CD4-positive, alpha-beta memory T cell (primary cell): Measurements from ENCODE around the gene SNTG2. TPM values are rescaled to one million over a fixed set of nuclear protein-coding genes. Genes with fewer than 3 reads are reported as not detected.
"Not testable (repeated sequence)": the region's sequence is repeated elsewhere in the genome, so short reads cannot be mapped to it uniquely, and the experiment has no call there.

Experiments
- CTCF ChIA-PET: fragments of 350-600 bp; sonication (Branson Sonifier 250); formaldehyde crosslinking; loops from one replicate; lab custom pipeline; 2021; ENCODE audit warnings: inconsistent platforms; ENCODE audit not compliant: partially characterized antibody; lab: Charles Lee
- POLR2A ChIA-PET: fragments of 350-600 bp; sonication (Branson Sonifier 250); formaldehyde crosslinking; loops from one replicate; lab custom pipeline; 2021; ENCODE audit not compliant: partially characterized antibody; lab: Charles Lee
- DNase-seq, 5 donors: peaks; one replicate each; pipeline versions ENCODE4 v3.0.0 to v3.0.0-alpha.2; 2020 to 2022; ENCODE audit warnings: mixed read lengths in 1 of 5
- H3K27ac ChIP-seq: one replicate; pipeline ENCODE4 v1.7.0; 2013; ENCODE audit warnings: low read depth, low read length
- H3K27me3 ChIP-seq: 2 replicates; pipeline ENCODE4 v1.7.0; 2013; ENCODE audit warnings: mild to moderate bottlenecking, low read length, moderate library complexity; ENCODE audit not compliant: insufficient read depth
- H3K36me3 ChIP-seq: 2 replicates; pipeline ENCODE4 v1.7.0; 2013; ENCODE audit warnings: mild to moderate bottlenecking, low read length, moderate library complexity; ENCODE audit not compliant: insufficient read depth
- H3K4me1 ChIP-seq: 2 replicates; pipeline ENCODE4 v1.7.0; 2013; ENCODE audit warnings: mild to moderate bottlenecking, low read length, moderate library complexity; ENCODE audit not compliant: insufficient read depth
- H3K4me3 ChIP-seq, 2 donors: one replicate each; pipeline ENCODE4 v1.7.0; 2013; ENCODE audit warnings: low read length in 2 of 2, mild to moderate bottlenecking in 1 of 2
- H3K9me3 ChIP-seq, 2 donors: one replicate each; pipeline ENCODE4 v1.7.0; 2013; ENCODE audit warnings: low read length in 2 of 2, control low read depth in 1 of 2; ENCODE audit not compliant: control insufficient read depth in 1 of 2
- H3K27ac Mint-ChIP-seq, 7 donors: one replicate each; pipeline ENCODE4 v1.8.0; 2020 to 2021; ENCODE audit warnings: mixed read lengths in 7 of 7, mild to moderate bottlenecking in 6 of 7, inconsistent platforms in 3 of 7, moderate library complexity in 3 of 7
- H3K27me3 Mint-ChIP-seq, 2 donors: one replicate each; pipeline ENCODE4 v1.8.0; 2020 to 2021; ENCODE audit warnings: mixed read lengths in 2 of 2
- H3K36me3 Mint-ChIP-seq, 2 donors: one replicate each; pipeline ENCODE4 v1.8.0; 2020 to 2021; ENCODE audit warnings: mixed read lengths in 2 of 2, inconsistent platforms in 1 of 2, mild to moderate bottlenecking in 1 of 2
- H3K4me1 Mint-ChIP-seq, 4 donors: one replicate each; pipeline ENCODE4 v1.8.0; 2020 to 2021; ENCODE audit warnings: mixed read lengths in 4 of 4, mild to moderate bottlenecking in 1 of 4
- H3K4me3 Mint-ChIP-seq, 8 donors: one replicate each; pipeline ENCODE4 v1.8.0; 2020 to 2021; ENCODE audit warnings: mixed read lengths in 8 of 8, mild to moderate bottlenecking in 7 of 8, moderate library complexity in 6 of 8, inconsistent platforms in 3 of 8
- H3K9me3 Mint-ChIP-seq, 8 donors: one replicate each; pipeline ENCODE4 v1.8.0; 2020 to 2021; ENCODE audit warnings: mixed read lengths in 8 of 8, mild to moderate bottlenecking in 5 of 8, inconsistent platforms in 3 of 8, moderate library complexity in 1 of 8
- intact Hi-C: fragments of 100-400 bp; cut with micrococcal nuclease; formaldehyde crosslinking; loops from one replicate; pipeline ENCODE4 v1.15.1; 2023
- polyA plus RNA-seq, 2 donors: library from polyadenylated mRNA; unstranded; fragments of 300-500 nt; fragmentation: Illumina TruSeq; gene quantifications; one replicate each; pipeline ENCODE4 v1.2.3, GENCODE V29; 2021
- total RNA-seq, 2 experiments: library from RNA; stranded (reverse); gene quantifications; one replicate each; pipeline ENCODE4 v1.2.3, GENCODE V29; 2021

Gene SNTG2
- total and polyA plus RNA-seq, 4 experiments from 2014 or later, result 0.55 to 1.3 (median 0.96) TPM; not detected in 1

DNA sequence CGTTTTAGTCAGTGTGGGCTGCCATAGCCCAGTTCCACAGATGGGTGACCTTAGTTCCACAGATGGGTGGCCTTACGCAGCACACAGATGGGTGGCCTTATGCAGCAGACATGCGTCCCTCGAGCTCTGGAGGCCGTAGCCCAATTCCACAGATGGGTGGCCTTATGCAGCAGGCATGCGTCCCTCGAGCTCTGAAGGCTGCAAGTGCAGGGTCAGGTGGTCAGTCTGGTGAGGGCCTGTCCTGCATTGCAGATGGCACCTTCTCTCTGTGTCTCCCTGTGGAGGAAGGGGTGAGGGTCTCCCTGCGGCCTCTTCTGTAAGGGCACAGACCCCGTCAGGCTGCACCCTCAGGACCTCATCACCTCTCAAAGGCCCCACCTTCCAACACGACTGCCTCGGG, 273.1 kb downstream of the SNTG2 start:
- Histone ChIP-seq H3K27ac (no peak overlapping the region), H3K4me3 (no peak overlapping the region), H3K27me3 (no peaks in the 10 kb centered on the region), H3K36me3 (no peaks in the 10 kb centered on the region), H3K9me3 (no peaks in the 10 kb centered on the region), H3K4me1 (no peaks in the 10 kb centered on the region)
- Mint-ChIP-seq H3K4me3 (no peak overlapping the region), H3K27ac (peak overlapping the region in 1 of 7 donors; percentile 8), H3K27me3 (peaks cover 0 to under 1% of the 10 kb centered on the region in 2 donors), H3K36me3 (peaks cover 0 to 1% of the 10 kb centered on the region in 2 donors), H3K9me3 (peaks cover 0 to 3% (median 0%) of the 10 kb centered on the region in 8 donors), H3K4me1 (peaks cover 0 to 1% (median 0%) of the 10 kb centered on the region in 4 donors)
- intact Hi-C loops, result no loop called here
- POLR2A ChIA-PET, result no interaction called here
- CTCF ChIA-PET, result no interaction called here
- DNase-seq, result no peak

DNA sequence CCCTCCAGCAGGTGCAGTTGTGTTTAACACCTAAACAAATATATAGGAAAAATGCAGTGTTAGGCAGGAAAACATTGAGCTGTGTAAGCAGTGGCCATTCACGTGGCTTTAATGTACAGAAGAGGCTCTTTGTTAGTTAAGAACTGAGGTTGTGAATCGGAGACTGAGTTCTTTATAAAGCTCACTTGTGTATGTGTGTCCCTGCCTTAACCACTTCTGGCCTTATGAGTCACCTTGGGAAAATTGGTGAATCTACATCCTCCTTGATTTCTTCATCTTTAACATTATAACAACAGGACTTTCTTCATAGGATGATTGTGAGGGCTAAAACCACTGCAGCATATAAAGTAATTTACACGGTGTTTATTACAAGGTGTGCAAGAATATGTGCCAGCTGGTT, 274.3 kb downstream of the SNTG2 start:
- Histone ChIP-seq H3K36me3 (no peaks in the 10 kb centered on the region), H3K9me3 (no peaks in the 10 kb centered on the region), H3K4me1 (no peaks in the 10 kb centered on the region), H3K27me3 (no peaks in the 10 kb centered on the region), H3K4me3 (no peak overlapping the region), H3K27ac (no peak overlapping the region)
- DNase-seq, result no peak
- POLR2A ChIA-PET, result no interaction called here
- Mint-ChIP-seq H3K9me3 (peaks cover 0 to 3% (median 0%) of the 10 kb centered on the region in 8 donors), H3K4me3 (no peak overlapping the region), H3K27me3 (no peaks in the 10 kb centered on the region), H3K27ac (no peak overlapping the region), H3K4me1 (peaks cover 0 to 1% (median 0%) of the 10 kb centered on the region in 4 donors), H3K36me3 (peaks cover 0 to 1% of the 10 kb centered on the region in 2 donors)
- intact Hi-C loops, result no loop called here
- CTCF ChIA-PET, result no interaction called here

DNA sequence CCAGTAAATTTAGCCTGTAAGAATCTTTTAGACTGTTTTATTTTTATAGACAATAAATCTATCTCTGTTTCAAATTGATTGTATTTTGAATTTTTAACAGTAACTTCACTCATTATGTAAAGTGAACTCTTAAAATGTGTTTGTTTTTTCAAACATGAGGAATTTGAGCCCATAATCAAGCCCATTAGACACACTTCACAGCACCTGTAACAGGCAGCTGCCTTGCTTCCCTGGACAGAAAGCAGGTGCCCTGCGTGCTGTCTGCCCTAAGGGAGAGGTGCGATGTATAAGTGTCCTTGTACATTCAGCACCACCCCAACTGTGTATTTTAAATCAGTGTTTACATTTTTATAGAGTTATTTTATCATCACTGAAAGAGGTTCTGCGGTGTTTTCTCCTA, 276.1 kb downstream of the SNTG2 start:
- Mint-ChIP-seq H3K9me3 (peaks cover 0 to 3% (median 0%) of the 10 kb centered on the region in 8 donors), H3K4me3 (no peak overlapping the region), H3K27me3 (no peaks in the 10 kb centered on the region), H3K27ac (no peak overlapping the region), H3K4me1 (peaks cover 0 to 1% (median 0%) of the 10 kb centered on the region in 4 donors), H3K36me3 (peaks cover 0 to 1% of the 10 kb centered on the region in 2 donors)
- CTCF ChIA-PET, result no interaction called here
- Histone ChIP-seq H3K4me3 (no peak overlapping the region), H3K36me3 (no peaks in the 10 kb centered on the region), H3K4me1 (no peaks in the 10 kb centered on the region), H3K27me3 (no peaks in the 10 kb centered on the region), H3K9me3 (no peaks in the 10 kb centered on the region), H3K27ac (no peak overlapping the region)
- POLR2A ChIA-PET, result no interaction called here
- intact Hi-C loops, result no loop called here
- no peak for DNase-seq

DNA sequence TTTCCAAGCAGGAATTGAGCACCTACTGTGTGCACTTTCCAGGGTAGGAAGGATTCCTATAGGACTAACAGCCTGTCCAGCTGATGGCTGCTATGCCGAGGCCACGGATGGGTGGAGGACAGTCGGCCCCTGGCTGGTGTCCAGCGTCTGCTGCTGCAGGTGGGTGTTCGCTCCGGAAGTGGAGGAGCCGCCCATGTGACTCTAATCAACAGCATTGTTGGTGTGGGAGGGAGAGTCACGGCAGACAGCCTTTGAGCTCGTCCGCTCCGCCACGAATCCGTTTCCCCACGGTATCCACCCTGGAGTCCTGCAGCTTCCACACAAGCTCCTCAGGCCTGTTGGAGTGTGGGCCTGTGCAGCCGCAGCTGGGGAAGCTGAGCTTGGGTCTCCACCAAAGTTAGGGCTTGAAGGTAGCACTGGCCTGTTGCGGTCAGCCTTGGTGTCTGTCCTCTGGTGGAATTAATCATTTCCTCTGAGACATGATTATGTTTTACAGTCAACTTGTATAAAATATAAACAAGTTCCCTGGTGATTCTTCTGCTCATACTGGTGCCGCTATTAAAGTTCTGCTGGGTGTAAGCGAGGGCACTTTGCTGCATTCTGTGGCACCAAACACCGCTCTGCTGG, 276.7 kb downstream of the SNTG2 start:
- Mint-ChIP-seq H3K36me3 (no peaks in the 10 kb centered on the region), H3K4me3 (no peak overlapping the region), H3K27ac (no peak overlapping the region), H3K27me3 (no peaks in the 10 kb centered on the region), H3K9me3 (peaks cover 0 to 3% (median 0%) of the 10 kb centered on the region in 8 donors), H3K4me1 (no peaks in the 10 kb centered on the region)
- Histone ChIP-seq H3K36me3 (no peaks in the 10 kb centered on the region), H3K27me3 (no peaks in the 10 kb centered on the region), H3K4me1 (no peaks in the 10 kb centered on the region), H3K27ac (no peak overlapping the region), H3K9me3 (no peaks in the 10 kb centered on the region), H3K4me3 (no peak overlapping the region)
- ChIA-PET CTCF (no interaction called here), POLR2A (no interaction called here)
- no peak for DNase-seq
- intact Hi-C loops, result no loop called here

DNA sequence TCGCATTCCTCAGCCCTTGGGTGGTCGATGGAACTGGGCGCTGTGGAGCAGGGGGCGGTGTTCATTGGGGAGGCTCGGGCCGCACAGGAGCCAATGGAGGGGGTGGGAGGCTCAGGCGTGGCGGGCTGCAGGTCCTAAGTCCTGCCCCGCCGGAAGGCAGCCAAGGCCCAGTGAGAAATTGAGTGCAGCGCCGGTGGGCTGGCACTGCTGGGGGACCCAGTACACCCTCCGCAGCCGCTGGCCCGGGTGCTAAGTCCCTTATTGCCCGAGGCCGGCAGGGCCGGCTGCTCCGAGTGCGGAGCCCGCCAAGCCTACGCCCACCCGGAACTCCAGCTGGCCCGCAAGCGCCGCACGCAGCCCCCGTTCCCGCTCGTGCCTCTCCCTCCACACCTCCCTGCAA, 278.9 kb downstream of the SNTG2 start:
- H3K27ac ChIP-seq, H3K4me3 ChIP-seq, H3K9me3 Mint-ChIP-seq, H3K27me3 Mint-ChIP-seq, POLR2A ChIA-PET, CTCF ChIA-PET, DNase-seq, H3K27me3 ChIP-seq, H3K9me3 ChIP-seq, H3K27ac Mint-ChIP-seq, H3K4me1 Mint-ChIP-seq, intact Hi-C loops, H3K36me3 ChIP-seq, H3K4me1 ChIP-seq, H3K4me3 Mint-ChIP-seq, H3K36me3 Mint-ChIP-seq: not testable (repeated sequence)

DNA sequence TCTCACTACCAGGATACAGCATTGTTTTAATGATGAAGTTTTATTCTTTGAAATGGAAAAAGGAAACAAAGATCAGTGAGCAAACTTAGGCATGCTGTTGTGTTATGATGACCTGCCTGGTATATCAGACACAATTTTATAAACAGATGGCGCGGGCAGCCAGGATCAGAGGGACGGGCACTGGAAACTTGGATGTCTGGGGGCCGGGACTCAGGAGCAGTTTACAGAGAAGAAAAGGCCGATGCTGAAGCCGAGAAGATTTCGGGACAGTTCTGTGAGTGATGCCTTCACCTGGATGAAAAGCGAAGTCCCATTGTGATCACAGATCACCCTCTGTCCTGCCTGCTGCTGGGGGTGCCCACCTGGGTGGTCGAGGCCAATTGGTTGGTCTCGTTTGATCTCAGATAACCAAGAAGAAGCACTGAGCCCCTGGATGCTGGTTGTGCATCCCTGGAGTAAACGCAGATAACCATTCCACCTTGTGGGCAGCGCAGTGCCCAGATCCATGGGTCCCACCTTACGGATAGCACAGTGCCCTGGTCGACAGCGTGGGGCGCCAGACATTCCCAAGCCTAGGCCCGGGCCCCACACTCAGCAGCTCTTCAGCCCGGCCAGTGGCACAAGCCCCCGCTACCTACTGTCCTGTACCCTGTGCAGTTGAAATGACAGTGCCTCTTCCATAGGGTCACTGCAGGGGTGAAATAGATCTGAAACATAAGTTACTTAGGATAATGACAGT, 279.7 kb downstream of the SNTG2 start:
- H3K9me3 Mint-ChIP-seq, result peaks cover 0 to 3% (median 0%) of the 10 kb centered on the region in 8 donors

DNA sequence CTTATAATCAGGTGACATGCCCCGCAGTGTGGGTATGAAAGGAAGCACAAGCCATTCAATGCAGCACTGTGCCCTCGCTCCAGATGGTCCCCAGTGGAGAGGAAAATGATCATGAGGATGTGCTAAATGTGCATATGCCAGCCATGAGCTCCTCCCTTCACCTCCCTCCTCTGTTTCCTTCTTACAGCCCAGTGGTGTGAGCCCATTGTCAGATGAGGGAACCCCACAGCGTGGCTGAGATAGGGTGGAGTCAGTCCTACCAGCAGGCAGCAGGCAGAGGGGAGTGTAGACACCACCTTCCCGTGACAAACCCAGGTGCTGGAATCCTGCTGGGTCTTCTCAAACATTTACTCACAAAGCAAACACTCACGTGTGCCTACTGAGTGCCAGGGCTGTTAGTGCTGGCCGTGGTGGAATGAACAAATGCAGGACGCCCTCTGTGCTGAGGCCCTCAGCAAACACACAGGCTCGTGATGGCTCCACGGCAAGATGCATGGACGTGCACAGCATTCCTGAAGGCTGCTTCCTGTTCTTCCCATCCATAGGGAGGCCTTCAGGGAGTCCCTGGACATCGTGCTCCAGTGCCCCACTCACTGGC, 280.9 kb downstream of the SNTG2 start:
- Mint-ChIP-seq H3K4me1 (no peaks in the 10 kb centered on the region), H3K27ac (no peak overlapping the region), H3K36me3 (no peaks in the 10 kb centered on the region), H3K9me3 (no peaks in the 10 kb centered on the region), H3K27me3 (no peaks in the 10 kb centered on the region), H3K4me3 (no peak overlapping the region)
- Histone ChIP-seq H3K4me3 (no peak overlapping the region), H3K4me1 (no peaks in the 10 kb centered on the region), H3K27me3 (no peaks in the 10 kb centered on the region), H3K36me3 (no peaks in the 10 kb centered on the region), H3K27ac (no peak overlapping the region), H3K9me3 (no peaks in the 10 kb centered on the region)
- intact Hi-C loops, result no loop called here
- DNase-seq, result no peak
- CTCF ChIA-PET, result interaction anchor here (0.6 kb wide), 1 partner anchor 319 kb away, joined by 3 read pairs; no protein-coding TSS in a partner anchor
- POLR2A ChIA-PET, result no interaction called here

More for the DNA sequence above, 279.7 kb downstream of the SNTG2 start:
- Histone ChIP-seq H3K36me3 (no peaks in the 10 kb centered on the region), H3K4me1 (no peaks in the 10 kb centered on the region), H3K27ac (no peak overlapping the region), H3K9me3 (no peaks in the 10 kb centered on the region), H3K4me3 (no peak overlapping the region), H3K27me3 (no peaks in the 10 kb centered on the region)
- intact Hi-C loops, result no loop called here
- H3K36me3 Mint-ChIP-seq, result no peaks in the 10 kb centered on the region
- ChIA-PET POLR2A (no interaction called here), CTCF (no interaction called here)
- no peaks in the 10 kb centered on the region for H3K4me1 Mint-ChIP-seq
- H3K27me3 Mint-ChIP-seq, result no peaks in the 10 kb centered on the region
- no peak for DNase-seq
- no peak overlapping the region for H3K27ac Mint-ChIP-seq
- no peak overlapping the region for H3K4me3 Mint-ChIP-seq
